ENCODE results near the gene MAMLD1.

GRCh38 chrX:150313514-150313913, 49.6 kb upstream of the MAMLD1 start:
- no peak for TF ChIP-seq MAZ (CRISPR knock-in tag; conservative IDR thresholded peaks at IDR 0.05 in 1 of 2, IDR thresholded peaks at IDR 0.05 in 1 of 2)
- TF ChIP-seq, protein P1, sequence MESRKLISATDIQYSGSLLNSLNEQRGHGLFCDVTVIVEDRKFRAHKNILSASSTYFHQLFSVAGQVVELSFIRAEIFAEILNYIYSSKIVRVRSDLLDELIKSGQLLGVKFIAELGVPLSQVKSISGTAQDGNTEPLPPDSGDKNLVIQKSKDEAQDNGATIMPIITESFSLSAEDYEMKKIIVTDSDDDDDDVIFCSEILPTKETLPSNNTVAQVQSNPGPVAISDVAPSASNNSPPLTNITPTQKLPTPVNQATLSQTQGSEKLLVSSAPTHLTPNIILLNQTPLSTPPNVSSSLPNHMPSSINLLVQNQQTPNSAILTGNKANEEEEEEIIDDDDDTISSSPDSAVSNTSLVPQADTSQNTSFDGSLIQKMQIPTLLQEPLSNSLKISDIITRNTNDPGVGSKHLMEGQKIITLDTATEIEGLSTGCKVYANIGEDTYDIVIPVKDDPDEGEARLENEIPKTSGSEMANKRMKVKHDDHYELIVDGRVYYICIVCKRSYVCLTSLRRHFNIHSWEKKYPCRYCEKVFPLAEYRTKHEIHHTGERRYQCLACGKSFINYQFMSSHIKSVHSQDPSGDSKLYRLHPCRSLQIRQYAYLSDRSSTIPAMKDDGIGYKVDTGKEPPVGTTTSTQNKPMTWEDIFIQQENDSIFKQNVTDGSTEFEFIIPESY (CRISPR knock-in tag; IDR thresholded peaks at IDR 0.05) = no peak
- no peak for TF ChIP-seq ARID2 (IDR thresholded peaks at IDR 0.05)

Data from K562 (cell line).